Endothelial cell of umbilical vein (primary cell): ENCODE results near the gene INPP5A. TPM values are rescaled to one million over a fixed set of nuclear protein-coding genes. Genes with fewer than 3 reads are reported as not detected.

Experiments
- BruUV-seq: library from RNA; stranded (reverse); fragments of 400-500 nt; replicated peaks from 2 replicates; lab custom pipeline; 2021; lab: Mats Ljungman, UMichigan
- CTCF ChIA-PET: fragments of 300-600, 350-600 bp; sonication (Branson Sonifier 250); formaldehyde crosslinking; loops from one replicate; lab custom pipeline; 2021; ENCODE audit warnings: antibody characterized with exemption, inconsistent platforms; lab: Charles Lee
- POLR2A ChIA-PET: fragments of 300-600, 350-600 bp; sonication (Branson Sonifier 250); formaldehyde crosslinking; loops from one replicate; lab custom pipeline; 2021; ENCODE audit warnings: antibody characterized with exemption, inconsistent platforms; lab: Charles Lee
- DNase-seq: peaks from one replicate; pipeline ENCODE4 v3.0.0-alpha.2; 2011; ENCODE audit warnings: low read depth, low spot score
- FAIRE-seq: peaks from 2 replicates; lab custom pipeline; 2011; peaks lifted over from hg19 to GRCh38; lab: Jason Lieb, UNC
- H2AFZ ChIP-seq: 2 replicates; pipeline ENCODE4 v1.6.0; 2012; ENCODE audit warnings: low read depth, low read length, control low read depth, inconsistent platforms
- H3K27ac ChIP-seq: 2 replicates; pipeline ENCODE4 v1.5.1; 2011; ENCODE audit warnings: low read depth, mild to moderate bottlenecking, control low read depth, low read length, moderate library complexity; ENCODE audit not compliant: insufficient read depth
- H3K27me3 ChIP-seq, 2 experiments: 2 replicates each; pipeline versions ENCODE4 v1.6.0 to v1.6.1; 2011; ENCODE audit warnings: low read length in 2 of 2, mixed read lengths in 1 of 2; ENCODE audit not compliant: control insufficient read depth in 2 of 2, insufficient read depth in 2 of 2
- H3K36me3 ChIP-seq, 2 experiments: 2 replicates in 1 of 2; 3 replicates in 1 of 2; pipeline ENCODE4 v1.5.1; 2011; ENCODE audit warnings: low read length in 2 of 2, mild to moderate bottlenecking in 1 of 2, moderate library complexity in 1 of 2; ENCODE audit not compliant: control insufficient read depth in 2 of 2, insufficient read depth in 2 of 2; ENCODE audit errors: extremely low read depth in 1 of 2
- H3K4me1 ChIP-seq: 3 replicates; pipeline ENCODE4 v1.5.1; 2011; ENCODE audit warnings: mild to moderate bottlenecking, low read length; ENCODE audit not compliant: control insufficient read depth, insufficient read depth; ENCODE audit errors: extremely low read depth
- H3K4me2 ChIP-seq: 2 replicates; pipeline ENCODE4 v1.6.1; 2011; ENCODE audit warnings: low read length, control low read depth, mixed read lengths; ENCODE audit not compliant: insufficient read depth
- H3K4me3 ChIP-seq, 3 experiments: fragments of 200-600 bp in 1 of 3; sonication (generic), shearing (Covaris generic) in 1 of 3; replicated peaks in 1 of 3; 2 replicates each; pipeline ENCODE4 v1.5.1; 2011 to 2016; ENCODE audit warnings: control low read depth in 3 of 3, low read length in 3 of 3, mild to moderate bottlenecking in 2 of 3, inconsistent platforms in 1 of 3, low read depth in 1 of 3, moderate library complexity in 1 of 3; ENCODE audit not compliant: insufficient read depth in 1 of 3
- H3K79me2 ChIP-seq: 2 replicates; pipeline ENCODE4 v1.6.0; 2012; ENCODE audit warnings: low read length, inconsistent platforms; ENCODE audit not compliant: control insufficient read depth, insufficient read depth
- H3K9ac ChIP-seq: replicated peaks from 2 replicates; pipeline ENCODE3; 2011; ENCODE audit warnings: low read length, control low read depth; ENCODE audit not compliant: insufficient read depth; ENCODE audit errors: extremely low read depth
- H3K9me1 ChIP-seq: replicated peaks from 3 replicates; pipeline ENCODE4 v1.6.0; 2011; ENCODE audit warnings: mild to moderate bottlenecking, low read length; ENCODE audit not compliant: control insufficient read depth, insufficient read depth; ENCODE audit errors: extremely low read depth
- H3K9me3 ChIP-seq: replicated peaks from 2 replicates; pipeline ENCODE4 v1.5.1; 2012; ENCODE audit warnings: low read length, inconsistent platforms; ENCODE audit not compliant: control insufficient read depth, insufficient read depth
- H4K20me1 ChIP-seq: replicated peaks from 2 replicates; pipeline ENCODE3; 2011; ENCODE audit warnings: mild to moderate bottlenecking, low read length; ENCODE audit not compliant: control insufficient read depth, insufficient read depth; ENCODE audit errors: extremely low read depth
- FOS ChIP-seq: IDR thresholded peaks from 2 replicates; pipeline ENCODE4 v1.6.1; 2011; ENCODE audit warnings: mild to moderate bottlenecking, low read length, moderate library complexity, borderline replicate concordance; ENCODE audit not compliant: insufficient read depth
- GATA2 ChIP-seq: IDR thresholded peaks from 2 replicates; pipeline ENCODE4 v1.7.0; 2011; ENCODE audit warnings: low read depth, mild to moderate bottlenecking, moderate library complexity, mixed read lengths, low read length; ENCODE audit not compliant: insufficient read length, insufficient read depth
- JUN ChIP-seq: IDR thresholded peaks from 2 replicates; pipeline ENCODE4 v1.6.1; 2011; ENCODE audit warnings: borderline replicate concordance, low read depth; ENCODE audit not compliant: insufficient read length, insufficient read depth
- POLR2AphosphoS5 ChIP-seq: IDR thresholded peaks from 2 replicates; pipeline ENCODE4 v1.6.1; 2012; ENCODE audit warnings: low read depth, mild to moderate bottlenecking, control low read depth, low read length, moderate library complexity; ENCODE audit not compliant: insufficient read depth
- dilution Hi-C: fragments of 300-500 bp; cut with MboI; formaldehyde crosslinking; loops from one replicate; pipeline ENCODE4 v1.15.0; 2019; ENCODE audit warnings: low sequenced_read_pairs; ENCODE audit not compliant: extremely low pct_ligation_motif_present
- intact Hi-C: fragments of 100-400 bp; cut with micrococcal nuclease; formaldehyde crosslinking; loops from one replicate; pipeline ENCODE4 v1.10.0; 2022
- polyA plus RNA-seq, 4 experiments: library from polyadenylated mRNA; depleted of rRNA in 3 of 4; stranded (reverse) in 3 of 4; unstranded in 1 of 4; fragments of >200 nt; gene quantifications; 2 replicates each; pipeline versions ENCODE4 v1.2.1 to v1.2.3, GENCODE V29; 2011 to 2012; ENCODE audit warnings: missing spikeins in 1 of 4
- total RNA-seq: library from RNA; stranded (reverse); gene quantifications from 2 replicates; pipeline ENCODE4 v1.2.3, GENCODE V29; 2021
- TF ChIP-seq, protein P1 (sequence below): IDR thresholded peaks from 2 replicates; pipeline ENCODE4 v1.6.1; 2011; ENCODE audit not compliant: insufficient read depth, insufficient read length
- TF ChIP-seq, protein P2 (sequence below), 2 donors: IDR thresholded peaks; 1 replicate in 1 of 2; 2 replicates in 1 of 2; pipeline ENCODE4 v1.5.1; 2011; ENCODE audit warnings: low read length in 2 of 2, mild to moderate bottlenecking in 2 of 2, moderate library complexity in 2 of 2, control low read depth in 1 of 2, inconsistent platforms in 1 of 2, low read depth in 1 of 2; ENCODE audit not compliant: insufficient read depth in 1 of 2; ENCODE audit errors: extremely low read depth in 1 of 2

The INPP5A gene
- total and polyA plus RNA-seq, 2 donors (not counting 3 experiments of a cell fraction or from before 2014, with no cell fraction given), result 22.9 to 33.2 TPM

DNA sequence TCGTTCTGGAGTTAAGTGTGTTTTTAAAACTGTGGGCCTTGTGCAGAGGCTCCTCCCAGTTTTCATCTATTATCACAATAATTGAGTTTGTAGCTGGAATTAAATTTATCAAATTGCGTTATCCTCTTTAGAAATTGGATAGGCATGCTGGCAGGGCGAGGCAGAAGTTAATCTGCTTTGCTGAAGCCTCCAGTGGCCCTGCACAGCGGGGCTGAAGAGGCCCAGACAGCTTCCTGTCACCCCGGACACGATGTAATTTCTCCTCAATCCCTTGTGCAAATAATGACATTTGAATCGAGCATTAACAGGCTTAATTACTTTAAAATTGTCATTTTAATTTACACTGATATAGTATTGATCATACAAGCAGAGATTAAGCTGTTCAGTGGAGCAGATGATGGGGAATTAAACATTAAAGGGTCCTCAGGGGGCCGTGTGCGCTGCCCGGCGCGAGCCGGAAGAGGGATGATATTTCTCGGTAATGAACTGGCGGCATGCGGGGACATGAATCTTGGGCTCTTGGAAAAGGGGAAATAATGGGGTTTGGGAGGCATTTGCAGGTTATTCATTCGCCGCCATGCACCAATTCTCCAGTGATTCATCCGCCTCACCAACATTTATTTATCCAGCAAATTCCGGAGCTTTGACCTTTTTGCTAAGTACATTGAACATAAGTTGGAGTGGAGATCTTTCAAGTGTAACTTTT is 129.9 kb downstream of the INPP5A start:
- Histone ChIP-seq H3K4me1 (peaks cover 30% of the 10 kb centered on the region), H2AFZ (no peak overlapping the region), H3K79me2 (peaks cover 22% of the 10 kb centered on the region), H3K27ac (peak overlapping the region; percentile 87), H4K20me1 (no peaks in the 10 kb centered on the region), H3K4me2 (peak overlapping the region; percentile 68), H3K36me3 (no peaks in the 10 kb centered on the region), H3K9ac (peak overlapping the region; percentile 60), H3K9me1 (no peaks in the 10 kb centered on the region), H3K4me3 (peak overlapping the region in 2 of 3 experiments; percentile 34 to 44), H3K27me3 (no peaks in the 10 kb centered on the region), H3K9me3 (no peaks in the 10 kb centered on the region)
- TF ChIP-seq GATA2 (no peak), FOS (peak; percentile 23)
- peak; percentile 63 for DNase-seq
- peak; percentile 88 for FAIRE-seq
- dilution Hi-C loops (no loop called here), intact Hi-C loops (loop anchor here (5.0 to 10.0 kb wide), 3 partner anchors 120 to 637 kb away; partner anchors contain the start of genes CFAP46, NKX6-2, TUBGCP2 and ZNF511)
- ChIA-PET POLR2A (no interaction called here), CTCF (interaction anchor here (1.0 to 3.5 kb wide), 4 partner anchors 8 to 640 kb away, joined by 3 to 21 read pairs (median 4); no protein-coding TSS in a partner anchor)
- TSS peak; percentile 86 for BruUV-seq

DNA sequence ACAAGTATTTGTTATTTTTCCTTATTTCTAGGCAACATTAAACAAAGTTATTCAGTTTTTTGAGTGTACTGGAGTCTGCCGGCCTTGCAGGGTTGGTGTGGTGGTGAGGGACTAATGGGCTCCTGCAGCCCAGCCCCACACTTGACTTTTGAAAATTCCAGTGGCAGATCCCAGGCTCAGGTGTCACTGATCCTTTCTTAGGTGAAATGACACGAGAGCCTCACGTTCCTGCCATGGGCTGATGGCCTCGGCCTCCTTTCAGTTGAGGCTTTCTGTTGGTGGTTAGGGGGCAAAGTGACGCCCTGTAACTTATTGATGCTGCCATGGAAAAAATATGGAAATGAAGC is 130.4 kb downstream of the INPP5A start:
- H3K9me3 ChIP-seq, result no peaks in the 10 kb centered on the region
- no peaks in the 10 kb centered on the region for H3K9me1 ChIP-seq
- dilution Hi-C loops, result no loop called here
- H3K4me2 ChIP-seq, result peak overlapping the region; percentile 68
- intact Hi-C loops, result loop anchor here (5.0 to 10.0 kb wide), 3 partner anchors 119 to 637 kb away; partner anchors contain the start of genes CFAP46, NKX6-2, TUBGCP2 and ZNF511
- ChIA-PET CTCF (interaction anchor here (1.3 to 3.5 kb wide), 2 partner anchors 13 to 16 kb away, joined by 3 to 21 read pairs; no protein-coding TSS in a partner anchor), POLR2A (no interaction called here)
- no TSS peak for BruUV-seq
- H3K36me3 ChIP-seq, result no peaks in the 10 kb centered on the region
- no peaks in the 10 kb centered on the region for H4K20me1 ChIP-seq
- peak overlapping the region; percentile 60 for H3K9ac ChIP-seq
- no peak overlapping the region for H2AFZ ChIP-seq
- no peaks in the 10 kb centered on the region for H3K27me3 ChIP-seq
- FAIRE-seq, result peak; percentile 49
- H3K79me2 ChIP-seq, result peaks cover 22% of the 10 kb centered on the region
- H3K27ac ChIP-seq, result peak overlapping the region; percentile 87
- no peak for TF ChIP-seq JUN
- TF ChIP-seq FOS, result no peak
- TF ChIP-seq GATA2, result no peak
- TF ChIP-seq, protein P1, sequence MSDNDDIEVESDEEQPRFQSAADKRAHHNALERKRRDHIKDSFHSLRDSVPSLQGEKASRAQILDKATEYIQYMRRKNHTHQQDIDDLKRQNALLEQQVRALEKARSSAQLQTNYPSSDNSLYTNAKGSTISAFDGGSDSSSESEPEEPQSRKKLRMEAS, result no peak
- TF ChIP-seq, protein P2, sequence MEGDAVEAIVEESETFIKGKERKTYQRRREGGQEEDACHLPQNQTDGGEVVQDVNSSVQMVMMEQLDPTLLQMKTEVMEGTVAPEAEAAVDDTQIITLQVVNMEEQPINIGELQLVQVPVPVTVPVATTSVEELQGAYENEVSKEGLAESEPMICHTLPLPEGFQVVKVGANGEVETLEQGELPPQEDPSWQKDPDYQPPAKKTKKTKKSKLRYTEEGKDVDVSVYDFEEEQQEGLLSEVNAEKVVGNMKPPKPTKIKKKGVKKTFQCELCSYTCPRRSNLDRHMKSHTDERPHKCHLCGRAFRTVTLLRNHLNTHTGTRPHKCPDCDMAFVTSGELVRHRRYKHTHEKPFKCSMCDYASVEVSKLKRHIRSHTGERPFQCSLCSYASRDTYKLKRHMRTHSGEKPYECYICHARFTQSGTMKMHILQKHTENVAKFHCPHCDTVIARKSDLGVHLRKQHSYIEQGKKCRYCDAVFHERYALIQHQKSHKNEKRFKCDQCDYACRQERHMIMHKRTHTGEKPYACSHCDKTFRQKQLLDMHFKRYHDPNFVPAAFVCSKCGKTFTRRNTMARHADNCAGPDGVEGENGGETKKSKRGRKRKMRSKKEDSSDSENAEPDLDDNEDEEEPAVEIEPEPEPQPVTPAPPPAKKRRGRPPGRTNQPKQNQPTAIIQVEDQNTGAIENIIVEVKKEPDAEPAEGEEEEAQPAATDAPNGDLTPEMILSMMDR (IDR thresholded peaks at IDR 0.05; ENCODE audit: extremely low read depth in 1 of 2, insufficient read depth in 1 of 2, low read depth in 1 of 2, low read length in 2 of 2), result no peak
- TF ChIP-seq POLR2AphosphoS5, result no peak
- DNase-seq, result no peak
- peaks cover 30% of the 10 kb centered on the region for H3K4me1 ChIP-seq
- H3K4me3 ChIP-seq, result peak overlapping the region in 2 of 3 experiments; percentile 34 to 44
